ENCODE data around the gene MTURN. TPM values are rescaled to one million over a fixed set of nuclear protein-coding genes. Genes with fewer than 3 reads are reported as not detected.
"Not testable (repeated sequence)": the region's sequence is repeated elsewhere in the genome, so short reads cannot be mapped to it uniquely, and the experiment has no call there.

MTURN gene
- polyA plus RNA-seq (2013, experiment 1 of 2): 2.2 TPM
- 2.3 TPM for polyA plus RNA-seq (2013, experiment 2 of 2)

DNA sequence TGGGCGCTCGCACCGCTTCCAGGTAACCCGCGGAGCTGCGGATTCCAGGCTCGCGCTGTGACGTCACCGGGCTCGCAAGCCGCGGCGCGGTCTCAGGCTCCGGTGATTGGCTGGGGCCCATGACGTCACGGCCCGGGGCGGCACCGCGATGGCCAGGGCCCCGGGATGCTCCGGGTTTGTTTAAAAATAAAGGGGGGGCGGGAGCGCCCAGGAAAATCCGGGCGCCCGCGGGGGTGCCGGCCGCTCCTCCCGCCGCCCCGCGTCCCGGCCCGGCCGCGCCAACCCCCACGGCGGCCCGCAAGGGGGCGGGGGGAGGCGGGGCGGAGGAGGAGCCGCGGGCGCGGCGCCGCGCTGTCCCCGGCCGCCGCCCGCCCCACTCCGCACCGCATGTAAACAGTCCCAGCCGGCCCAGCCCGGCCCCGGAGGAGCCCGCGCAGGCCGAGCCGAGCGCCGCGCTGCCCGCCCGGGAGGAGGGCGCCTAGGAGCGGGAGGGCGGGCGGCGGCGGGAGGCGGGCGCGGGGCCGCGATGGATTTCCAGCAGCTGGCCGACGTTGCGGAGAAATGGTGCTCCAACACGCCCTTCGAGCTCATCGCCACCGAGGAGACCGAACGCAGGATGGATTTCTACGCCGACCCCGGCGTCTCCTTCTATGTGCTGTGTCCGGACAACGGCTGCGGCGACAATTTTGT, at the start of gene MTURN:
Gene MTURN (plus strand): TSS at position 376 of the 690 bp plus-strand sequence. CDS start 151 bp downstream, at position 527.
- H3K27ac ChIP-seq (ENCODE audit: low read depth, low read length): peak within 1 kb of the TSS; percentile 58; the same call in 1 of the 2 replicates
- H3K9ac ChIP-seq (ENCODE audit: low read depth, low read length): peak within 1 kb of the TSS; percentile 36
- no peaks in the 10 kb centered on the region for H3K36me3 ChIP-seq (ENCODE audit: insufficient read depth, low read length)
- 0 out of 2 replicates have a peak, but pooled peaks cover 6% of the 10 kb centered on the region for H3K4me1 ChIP-seq (ENCODE audit: insufficient read depth, low read length)
- H3K27me3 ChIP-seq (ENCODE audit: insufficient read depth, low read length): peaks cover 38% of the 10 kb centered on the region
- peak within 1 kb of the TSS; percentile 84 for H3K4me3 ChIP-seq (ENCODE audit: low read length)
- no peaks in the 10 kb centered on the region for H3K9me3 ChIP-seq (ENCODE audit: insufficient read depth, low read depth, low read length)
- under 1% methylated on average over 99 of the region's 99 CpGs for WGBS

DNA sequence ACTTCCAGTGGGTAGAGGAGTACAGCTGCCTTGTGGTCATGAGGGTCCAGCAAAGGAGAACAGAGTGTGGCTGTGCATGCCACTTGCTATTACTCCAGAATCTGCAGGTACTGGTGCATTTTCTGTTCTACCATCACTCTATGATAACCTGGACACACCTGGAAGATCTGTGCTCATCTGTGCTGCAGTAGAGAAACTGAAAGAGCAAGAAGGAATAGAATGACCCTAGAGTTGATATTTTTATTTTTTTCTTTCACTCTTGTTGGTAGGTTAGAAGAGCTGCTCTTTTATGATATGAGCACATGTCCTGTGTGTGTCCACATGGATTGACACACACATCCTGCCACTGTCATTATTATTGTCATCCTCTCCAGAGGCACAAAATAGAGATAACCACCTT, 48.3 kb upstream of the MTURN start:
- Histone ChIP-seq H3K27ac (ENCODE audit: low read depth, low read length) (no peak overlapping the region), H3K4me3 (ENCODE audit: low read length) (no peak overlapping the region), H3K4me1 (ENCODE audit: insufficient read depth, low read length) (peaks cover 6% of the 10 kb centered on the region; the same call in 1 of the 2 replicates), H3K27me3 (ENCODE audit: insufficient read depth, low read length) (no peaks in the 10 kb centered on the region), H3K9me3 (ENCODE audit: insufficient read depth, low read depth, low read length) (no peaks in the 10 kb centered on the region), H3K36me3 (ENCODE audit: insufficient read depth, low read length) (peaks cover 2% of the 10 kb centered on the region), H3K9ac (ENCODE audit: low read depth, low read length) (no peak overlapping the region)

DNA sequence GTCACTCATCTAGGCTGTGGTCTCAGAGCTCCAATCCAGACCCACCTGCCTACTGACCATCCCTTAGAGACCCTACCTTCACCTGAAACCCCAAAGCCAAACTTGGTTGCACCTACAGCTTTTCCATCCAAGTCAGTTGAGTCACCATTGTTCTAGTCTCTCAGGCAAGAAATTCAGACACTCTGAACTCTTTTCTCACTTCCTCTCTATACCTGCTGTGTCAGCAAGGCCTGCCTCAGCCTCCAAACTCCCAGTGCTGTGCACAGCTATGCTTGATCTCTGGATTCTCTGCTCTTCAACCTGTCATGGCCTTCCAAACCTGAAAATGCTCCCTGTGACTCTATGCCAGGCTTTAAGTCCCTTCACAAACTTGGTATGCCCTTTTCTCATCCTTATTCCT, 47.4 kb upstream of the MTURN start:
- H3K4me1 ChIP-seq (ENCODE audit: insufficient read depth, low read length): peaks cover 9% of the 10 kb centered on the region; the same call in 1 of the 2 replicates
- no peaks in the 10 kb centered on the region for H3K27me3 ChIP-seq (ENCODE audit: insufficient read depth, low read length)
- H3K36me3 ChIP-seq (ENCODE audit: insufficient read depth, low read length): no peaks in the 10 kb centered on the region
- no peaks in the 10 kb centered on the region for H3K9me3 ChIP-seq (ENCODE audit: insufficient read depth, low read depth, low read length)
- no peak overlapping the region for H3K27ac ChIP-seq (ENCODE audit: low read depth, low read length)
- no peak overlapping the region for H3K4me3 ChIP-seq (ENCODE audit: low read length)
- H3K9ac ChIP-seq (ENCODE audit: low read depth, low read length): no peak overlapping the region

DNA sequence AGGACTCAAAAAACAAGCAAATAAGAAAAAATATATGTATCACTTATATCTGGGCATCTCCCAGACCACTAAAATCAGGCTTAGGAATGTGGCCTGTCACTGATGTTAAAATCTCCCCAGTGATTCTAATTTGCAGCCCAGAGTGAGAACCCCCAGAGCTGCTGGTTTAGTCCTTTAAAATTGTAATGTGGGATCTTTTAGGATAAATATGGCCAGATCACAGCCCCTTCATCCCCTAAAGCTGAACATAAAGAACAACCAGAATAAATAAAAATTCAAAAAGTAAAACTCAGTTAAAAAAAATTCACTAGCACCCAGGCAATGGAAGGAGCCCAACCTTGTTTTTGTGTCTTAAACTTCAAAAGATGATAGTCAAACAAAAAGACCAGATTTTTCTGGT, 46.4 kb upstream of the MTURN start:
- Histone ChIP-seq H3K9me3 (ENCODE audit: insufficient read depth, low read depth, low read length) (no peaks in the 10 kb centered on the region), H3K27ac (ENCODE audit: low read depth, low read length) (no peak overlapping the region), H3K4me1 (ENCODE audit: insufficient read depth, low read length) (peaks cover 9% of the 10 kb centered on the region; the same call in 1 of the 2 replicates), H3K36me3 (ENCODE audit: insufficient read depth, low read length) (no peaks in the 10 kb centered on the region), H3K27me3 (ENCODE audit: insufficient read depth, low read length) (no peaks in the 10 kb centered on the region), H3K9ac (ENCODE audit: low read depth, low read length) (no peak overlapping the region), H3K4me3 (ENCODE audit: low read length) (no peak overlapping the region)

GRCh38 chr7:30090111-30090510, 44.7 kb upstream of the MTURN start:
- Histone ChIP-seq H3K9ac (ENCODE audit: low read depth, low read length) (no peak overlapping the region), H3K4me3 (ENCODE audit: low read length) (no peak overlapping the region), H3K4me1 (ENCODE audit: insufficient read depth, low read length) (peaks cover 9% of the 10 kb centered on the region; the same call in 1 of the 2 replicates), H3K27ac (ENCODE audit: low read depth, low read length) (no peak overlapping the region), H3K36me3 (ENCODE audit: insufficient read depth, low read length) (0 out of 2 replicates have a peak, but pooled peaks cover 2% of the 10 kb centered on the region), H3K9me3 (ENCODE audit: insufficient read depth, low read depth, low read length) (no peaks in the 10 kb centered on the region), H3K27me3 (ENCODE audit: insufficient read depth, low read length) (no peaks in the 10 kb centered on the region)
- WGBS: 92% methylated on average over 3 of the region's 3 CpGs

DNA sequence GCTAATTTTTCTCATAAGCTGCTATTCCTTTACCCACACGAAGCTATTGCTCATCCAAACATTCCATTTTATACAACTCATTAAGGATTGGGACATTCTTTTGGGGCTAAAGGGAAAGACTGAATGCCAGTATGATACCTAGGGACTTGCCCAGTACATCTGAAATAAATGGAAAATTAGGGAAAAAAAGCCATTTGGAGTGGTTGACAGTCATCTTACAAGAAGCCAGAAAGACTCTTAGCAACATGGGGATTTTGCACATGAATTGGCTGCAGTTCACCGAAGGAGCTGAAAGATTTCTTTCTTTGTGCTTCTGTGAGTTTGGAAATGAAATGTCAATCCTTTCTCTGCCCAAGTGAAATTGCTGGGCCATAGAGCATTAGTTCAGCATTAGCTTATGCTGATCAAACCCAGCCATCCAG, 43.3 kb upstream of the MTURN start:
- 0 out of 2 replicates have a peak, but pooled peaks cover 2% of the 10 kb centered on the region for H3K36me3 ChIP-seq (ENCODE audit: insufficient read depth, low read length)
- H3K4me1 ChIP-seq (ENCODE audit: insufficient read depth, low read length): peaks cover 9% of the 10 kb centered on the region; the same call in 1 of the 2 replicates
- no peak overlapping the region for H3K27ac ChIP-seq (ENCODE audit: low read depth, low read length)
- no peak overlapping the region for H3K4me3 ChIP-seq (ENCODE audit: low read length)
- 56% methylated on average over 2 of the region's 2 CpGs for WGBS
- H3K9ac ChIP-seq (ENCODE audit: low read depth, low read length): no peak overlapping the region
- H3K9me3 ChIP-seq (ENCODE audit: insufficient read depth, low read depth, low read length): no peaks in the 10 kb centered on the region
- H3K27me3 ChIP-seq (ENCODE audit: insufficient read depth, low read length): no peaks in the 10 kb centered on the region

- no peak overlapping the region for H3K4me3 ChIP-seq (ENCODE audit: low read length)
- H3K9ac ChIP-seq (ENCODE audit: low read depth, low read length): no peak overlapping the region
- peaks cover 9% of the 10 kb centered on the region; the same call in 1 of the 2 replicates for H3K4me1 ChIP-seq (ENCODE audit: insufficient read depth, low read length)
- H3K27me3 ChIP-seq (ENCODE audit: insufficient read depth, low read length): no peaks in the 10 kb centered on the region
- H3K36me3 ChIP-seq (ENCODE audit: insufficient read depth, low read length): 0 out of 2 replicates have a peak, but pooled peaks cover 2% of the 10 kb centered on the region
- H3K27ac ChIP-seq (ENCODE audit: low read depth, low read length): no peak overlapping the region
- WGBS: 94% methylated on average over 5 of the region's 5 CpGs
- H3K9me3 ChIP-seq (ENCODE audit: insufficient read depth, low read depth, low read length): no peaks in the 10 kb centered on the region
These were observed 42.8 kb upstream of the MTURN start for GRCh38 chr7:30091987-30092386.

DNA sequence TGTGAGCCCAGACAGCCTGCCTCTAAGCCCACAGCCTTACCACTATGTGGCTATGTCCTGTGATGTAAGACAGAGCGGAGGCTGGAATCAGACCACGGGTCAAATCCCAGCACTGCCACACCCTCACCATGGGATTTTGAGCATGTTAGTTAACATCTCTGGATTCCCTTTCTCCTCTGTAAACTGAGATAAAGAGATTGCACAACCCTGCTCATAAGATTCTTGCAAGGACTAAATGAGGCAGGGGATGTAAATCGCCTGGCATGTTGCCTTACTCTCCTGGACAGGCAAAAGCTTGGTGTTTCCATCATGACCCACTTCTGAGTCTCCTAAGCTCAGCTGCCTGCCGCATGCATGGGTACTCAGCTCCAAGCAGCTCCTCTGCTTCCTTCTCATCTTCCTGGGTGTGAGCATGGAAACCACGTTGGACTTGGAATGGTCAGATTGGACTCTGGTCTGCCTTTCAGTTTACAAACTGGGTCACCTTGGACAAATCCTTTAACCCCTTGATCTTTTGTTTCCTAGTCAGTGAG, 41.3 kb upstream of the MTURN start:
- no peak overlapping the region for H3K27ac ChIP-seq (ENCODE audit: low read depth, low read length)
- H3K9me3 ChIP-seq (ENCODE audit: insufficient read depth, low read depth, low read length): peaks cover 4% of the 10 kb centered on the region
- no peak overlapping the region for H3K4me3 ChIP-seq (ENCODE audit: low read length)
- 93% methylated on average over 5 of the region's 5 CpGs for WGBS
- no peak overlapping the region for H3K9ac ChIP-seq (ENCODE audit: low read depth, low read length)
- 0 out of 2 replicates have a peak, but pooled peaks cover 2% of the 10 kb centered on the region for H3K36me3 ChIP-seq (ENCODE audit: insufficient read depth, low read length)
- H3K27me3 ChIP-seq (ENCODE audit: insufficient read depth, low read length): no peaks in the 10 kb centered on the region
- H3K4me1 ChIP-seq (ENCODE audit: insufficient read depth, low read length): peaks cover 9% of the 10 kb centered on the region; the same call in 1 of the 2 replicates

DNA sequence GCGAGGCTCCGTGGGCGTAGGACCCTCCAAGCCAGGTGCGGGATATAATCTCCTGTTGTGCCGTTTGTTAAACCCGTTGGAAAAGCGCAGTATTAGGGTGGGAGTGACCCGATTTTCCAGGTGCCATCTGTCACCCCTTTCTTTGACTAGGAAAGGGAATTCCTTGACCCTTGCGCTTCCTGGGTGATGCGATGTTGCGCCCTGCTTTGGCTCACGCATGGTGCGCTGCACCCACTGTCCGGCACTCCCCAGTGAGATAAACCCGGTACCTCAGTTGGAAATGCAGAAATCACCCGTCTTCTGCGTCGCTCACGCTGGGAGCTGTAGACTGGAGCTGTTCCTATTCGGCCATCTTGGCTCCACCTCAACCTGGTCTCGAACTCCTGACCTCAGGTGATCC, 36.2 kb upstream of the MTURN start:
- not testable (repeated sequence) for H3K27ac ChIP-seq (ENCODE audit: low read depth, low read length); H3K27me3 ChIP-seq (ENCODE audit: insufficient read depth, low read length); H3K4me1 ChIP-seq (ENCODE audit: insufficient read depth, low read length); H3K4me3 ChIP-seq (ENCODE audit: low read length); H3K36me3 ChIP-seq (ENCODE audit: insufficient read depth, low read length); H3K9ac ChIP-seq (ENCODE audit: low read depth, low read length)
- WGBS: 97% methylated on average over 21 of the region's 21 CpGs
- peaks cover 20% of the 10 kb centered on the region for H3K9me3 ChIP-seq (ENCODE audit: insufficient read depth, low read depth, low read length)

- Histone ChIP-seq H3K27me3 (ENCODE audit: insufficient read depth, low read length) (no peaks in the 10 kb centered on the region), H3K27ac (ENCODE audit: low read depth, low read length) (no peak overlapping the region), H3K4me3 (ENCODE audit: low read length) (no peak overlapping the region), H3K36me3 (ENCODE audit: insufficient read depth, low read length) (peaks cover 2% of the 10 kb centered on the region; the same call in 1 of the 2 replicates), H3K9me3 (ENCODE audit: insufficient read depth, low read depth, low read length) (peaks cover 20% of the 10 kb centered on the region), H3K9ac (ENCODE audit: low read depth, low read length) (no peak overlapping the region), H3K4me1 (ENCODE audit: insufficient read depth, low read length) (no peaks in the 10 kb centered on the region)
- 97% methylated on average over 3 of the region's 3 CpGs for WGBS
These were observed 32.5 kb upstream of the MTURN start for GRCh38 chr7:30102281-30102680.

GRCh38 chr7:30104157-30104556, 30.6 kb upstream of the MTURN start:
- WGBS: 83% methylated on average over 1 of the region's 1 CpG
- no peaks in the 10 kb centered on the region for H3K4me1 ChIP-seq (ENCODE audit: insufficient read depth, low read length)

More at GRCh38 chr7:30104157-30104556, 30.6 kb upstream of the MTURN start:
- peaks cover 2% of the 10 kb centered on the region; the same call in 1 of the 2 replicates for H3K36me3 ChIP-seq (ENCODE audit: insufficient read depth, low read length)
- no peak overlapping the region for H3K9ac ChIP-seq (ENCODE audit: low read depth, low read length)
- H3K4me3 ChIP-seq (ENCODE audit: low read length): no peak overlapping the region
- peaks cover 9% of the 10 kb centered on the region for H3K9me3 ChIP-seq (ENCODE audit: insufficient read depth, low read depth, low read length)
- H3K27ac ChIP-seq (ENCODE audit: low read depth, low read length): no peak overlapping the region
- H3K27me3 ChIP-seq (ENCODE audit: insufficient read depth, low read length): no peaks in the 10 kb centered on the region

Data from HUES64 (cell line).